Measurements from ENCODE around the gene CASQ2. TPM values are rescaled to one million over a fixed set of nuclear protein-coding genes. Genes with fewer than 3 reads are reported as not detected.

Gene CASQ2
- total RNA-seq, 1 donor from 2014 or later, result not detected

DNA sequence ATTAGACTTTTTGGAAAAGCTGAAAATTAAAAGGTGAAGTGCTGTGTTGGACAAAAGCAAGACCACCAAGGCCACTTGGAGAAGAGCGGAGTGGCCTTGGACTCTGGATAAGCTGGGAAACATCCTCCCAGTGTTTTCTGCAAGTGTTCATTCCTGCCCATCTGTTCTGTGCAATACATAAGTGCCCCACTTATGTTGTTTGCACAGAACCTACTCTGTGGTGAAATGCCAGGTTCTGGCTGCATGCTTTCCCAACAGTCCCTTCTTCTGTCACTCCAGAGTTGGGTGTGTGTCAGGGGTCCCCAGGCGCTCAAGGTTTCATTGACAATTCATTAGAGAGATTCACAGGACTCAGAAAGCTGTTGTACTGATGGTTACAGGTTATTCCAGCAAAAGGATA is 42.1 kb upstream of the CASQ2 start:
- Mint-ChIP-seq H3K4me3 (ENCODE audit: unreplicated experiment) (no peak overlapping the region), H3K36me3 (ENCODE audit: low read depth, unreplicated experiment) (no peaks in the 10 kb centered on the region), H3K27ac (ENCODE audit: unreplicated experiment) (no peak overlapping the region), H3K9me3 (ENCODE audit: unreplicated experiment) (no peaks in the 10 kb centered on the region), H3K4me1 (ENCODE audit: unreplicated experiment) (peaks cover 26% of the 10 kb centered on the region), H3K27me3 (ENCODE audit: unreplicated experiment) (no peaks in the 10 kb centered on the region)
- TF ChIP-seq, protein P1, sequence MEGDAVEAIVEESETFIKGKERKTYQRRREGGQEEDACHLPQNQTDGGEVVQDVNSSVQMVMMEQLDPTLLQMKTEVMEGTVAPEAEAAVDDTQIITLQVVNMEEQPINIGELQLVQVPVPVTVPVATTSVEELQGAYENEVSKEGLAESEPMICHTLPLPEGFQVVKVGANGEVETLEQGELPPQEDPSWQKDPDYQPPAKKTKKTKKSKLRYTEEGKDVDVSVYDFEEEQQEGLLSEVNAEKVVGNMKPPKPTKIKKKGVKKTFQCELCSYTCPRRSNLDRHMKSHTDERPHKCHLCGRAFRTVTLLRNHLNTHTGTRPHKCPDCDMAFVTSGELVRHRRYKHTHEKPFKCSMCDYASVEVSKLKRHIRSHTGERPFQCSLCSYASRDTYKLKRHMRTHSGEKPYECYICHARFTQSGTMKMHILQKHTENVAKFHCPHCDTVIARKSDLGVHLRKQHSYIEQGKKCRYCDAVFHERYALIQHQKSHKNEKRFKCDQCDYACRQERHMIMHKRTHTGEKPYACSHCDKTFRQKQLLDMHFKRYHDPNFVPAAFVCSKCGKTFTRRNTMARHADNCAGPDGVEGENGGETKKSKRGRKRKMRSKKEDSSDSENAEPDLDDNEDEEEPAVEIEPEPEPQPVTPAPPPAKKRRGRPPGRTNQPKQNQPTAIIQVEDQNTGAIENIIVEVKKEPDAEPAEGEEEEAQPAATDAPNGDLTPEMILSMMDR (IDR thresholded peaks at IDR 0.05; ENCODE audit: unreplicated experiment), result no peak
- no peak for DNase-seq (ENCODE audit: low spot score)

DNA sequence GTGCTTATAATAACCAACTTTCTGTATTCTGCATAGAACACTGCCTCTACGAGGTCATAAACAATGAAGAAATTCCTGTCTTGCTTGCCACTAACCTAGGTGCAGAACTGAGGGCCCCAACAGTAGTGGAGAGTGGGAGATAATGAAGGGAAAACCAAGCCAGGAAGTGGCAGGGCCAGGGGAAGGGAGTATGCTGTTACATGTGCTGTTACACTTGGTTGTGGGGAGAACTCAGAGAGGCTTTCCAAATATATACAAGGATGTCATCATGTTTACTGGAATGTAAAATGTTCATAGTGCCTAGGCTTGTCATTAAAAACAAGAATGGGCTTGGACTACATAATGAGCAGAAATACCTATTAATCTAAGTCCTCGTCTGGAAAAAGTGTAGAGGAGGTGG is 41.3 kb upstream of the CASQ2 start:
- TF ChIP-seq, protein P1 (IDR thresholded peaks at IDR 0.05; ENCODE audit: unreplicated experiment), result no peak
- H3K9me3 Mint-ChIP-seq (ENCODE audit: unreplicated experiment), result no peaks in the 10 kb centered on the region
- H3K4me1 Mint-ChIP-seq (ENCODE audit: unreplicated experiment), result peaks cover 26% of the 10 kb centered on the region
- no peak for DNase-seq (ENCODE audit: low spot score)
- no peaks in the 10 kb centered on the region for H3K36me3 Mint-ChIP-seq (ENCODE audit: low read depth, unreplicated experiment)
- no peak overlapping the region for H3K27ac Mint-ChIP-seq (ENCODE audit: unreplicated experiment)
- H3K27me3 Mint-ChIP-seq (ENCODE audit: unreplicated experiment), result no peaks in the 10 kb centered on the region
- H3K4me3 Mint-ChIP-seq (ENCODE audit: unreplicated experiment), result no peak overlapping the region

DNA sequence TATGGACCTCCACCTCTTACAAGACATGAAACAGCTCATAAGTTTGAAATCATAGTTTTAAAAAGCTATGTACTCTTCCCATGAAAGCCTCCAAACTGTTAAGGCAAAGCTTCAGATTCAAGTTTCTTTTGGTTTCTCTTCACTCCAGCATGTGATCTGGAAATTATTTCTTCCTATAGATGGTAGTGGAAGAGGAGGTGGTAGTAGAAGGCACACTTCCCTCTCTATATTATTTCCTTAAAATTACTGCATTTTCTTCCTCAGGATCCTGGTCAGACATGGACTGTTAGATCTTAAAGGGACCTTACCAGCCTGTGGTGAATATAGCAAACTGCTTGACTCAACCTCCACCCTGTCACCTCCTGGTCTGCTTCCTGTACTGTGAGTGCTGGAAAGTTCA is 40.6 kb upstream of the CASQ2 start:
- Mint-ChIP-seq H3K27ac (ENCODE audit: unreplicated experiment) (no peak overlapping the region), H3K4me3 (ENCODE audit: unreplicated experiment) (no peak overlapping the region), H3K9me3 (ENCODE audit: unreplicated experiment) (no peaks in the 10 kb centered on the region), H3K4me1 (ENCODE audit: unreplicated experiment) (peaks cover 26% of the 10 kb centered on the region), H3K36me3 (ENCODE audit: low read depth, unreplicated experiment) (no peaks in the 10 kb centered on the region), H3K27me3 (ENCODE audit: unreplicated experiment) (no peaks in the 10 kb centered on the region)
- DNase-seq (ENCODE audit: low spot score), result no peak
- TF ChIP-seq, protein P1 (IDR thresholded peaks at IDR 0.05; ENCODE audit: unreplicated experiment), result no peak

DNA sequence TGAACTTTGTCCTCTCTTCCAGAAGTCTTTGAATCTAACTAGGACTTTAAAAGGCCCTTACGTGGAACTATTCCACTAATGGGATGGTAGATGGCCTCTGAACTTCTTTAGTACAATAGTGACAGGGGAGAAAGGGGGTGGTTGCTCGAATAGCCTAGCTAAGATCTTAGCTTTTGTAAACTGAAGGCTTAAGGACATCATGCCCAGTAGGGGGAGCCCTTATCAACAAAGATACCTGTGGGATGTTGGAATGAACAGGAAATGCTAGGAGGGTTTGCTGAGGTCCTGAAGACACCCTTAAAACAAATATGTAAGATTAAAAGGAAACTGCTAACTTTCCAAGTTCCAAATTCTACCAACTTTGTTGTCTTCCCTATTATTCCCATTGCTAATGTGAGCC is 39.2 kb upstream of the CASQ2 start:
- H3K4me1 Mint-ChIP-seq (ENCODE audit: unreplicated experiment), result peaks cover 26% of the 10 kb centered on the region
- no peak overlapping the region for H3K27ac Mint-ChIP-seq (ENCODE audit: unreplicated experiment)
- TF ChIP-seq, protein P1 (IDR thresholded peaks at IDR 0.05; ENCODE audit: unreplicated experiment), result peak; percentile 70
- no peaks in the 10 kb centered on the region for H3K9me3 Mint-ChIP-seq (ENCODE audit: unreplicated experiment)
- H3K4me3 Mint-ChIP-seq (ENCODE audit: unreplicated experiment), result no peak overlapping the region
- no peaks in the 10 kb centered on the region for H3K36me3 Mint-ChIP-seq (ENCODE audit: low read depth, unreplicated experiment)
- no peaks in the 10 kb centered on the region for H3K27me3 Mint-ChIP-seq (ENCODE audit: unreplicated experiment)
- DNase-seq (ENCODE audit: low spot score), result peak; percentile 67

DNA sequence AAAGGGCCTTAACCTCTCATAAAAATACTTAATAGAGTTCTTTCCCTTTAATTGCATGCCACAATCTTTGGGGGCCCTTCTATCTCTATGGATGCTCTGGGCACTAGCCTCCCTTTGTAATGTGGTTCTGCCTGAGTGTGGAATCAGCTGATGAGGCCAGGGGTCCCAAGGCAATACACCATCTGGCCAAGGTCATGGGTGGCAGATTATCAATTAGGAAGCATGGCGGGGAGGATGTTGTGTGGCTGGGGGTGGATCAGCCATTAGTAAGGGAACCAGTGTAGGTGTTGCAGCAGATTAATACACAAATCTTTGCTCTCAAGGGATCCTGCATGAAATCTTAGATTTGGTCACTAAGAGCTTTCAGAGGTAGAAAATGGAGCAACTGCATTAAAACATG is 37.1 kb upstream of the CASQ2 start:
- Mint-ChIP-seq H3K36me3 (ENCODE audit: low read depth, unreplicated experiment) (no peaks in the 10 kb centered on the region), H3K27ac (ENCODE audit: unreplicated experiment) (no peak overlapping the region), H3K27me3 (ENCODE audit: unreplicated experiment) (no peaks in the 10 kb centered on the region), H3K9me3 (ENCODE audit: unreplicated experiment) (no peaks in the 10 kb centered on the region), H3K4me3 (ENCODE audit: unreplicated experiment) (no peak overlapping the region), H3K4me1 (ENCODE audit: unreplicated experiment) (peaks cover 18% of the 10 kb centered on the region)
- DNase-seq (ENCODE audit: low spot score), result no peak
- TF ChIP-seq, protein P1 (IDR thresholded peaks at IDR 0.05; ENCODE audit: unreplicated experiment), result no peak

Data from endothelial cell (in vitro differentiated cells).